HG03521 (cell line): Measurements from ENCODE around the gene TNNC1.

ENCODE experiments used
- ATAC-seq: cut with Tn5 transposase; IDR thresholded peaks from one replicate; pipeline ENCODE4 v1.9.1; 2021; ENCODE audit warnings: mild to moderate bottlenecking, moderate library complexity; ENCODE audit not compliant: unreplicated experiment

Gene TNNC1

DNA sequence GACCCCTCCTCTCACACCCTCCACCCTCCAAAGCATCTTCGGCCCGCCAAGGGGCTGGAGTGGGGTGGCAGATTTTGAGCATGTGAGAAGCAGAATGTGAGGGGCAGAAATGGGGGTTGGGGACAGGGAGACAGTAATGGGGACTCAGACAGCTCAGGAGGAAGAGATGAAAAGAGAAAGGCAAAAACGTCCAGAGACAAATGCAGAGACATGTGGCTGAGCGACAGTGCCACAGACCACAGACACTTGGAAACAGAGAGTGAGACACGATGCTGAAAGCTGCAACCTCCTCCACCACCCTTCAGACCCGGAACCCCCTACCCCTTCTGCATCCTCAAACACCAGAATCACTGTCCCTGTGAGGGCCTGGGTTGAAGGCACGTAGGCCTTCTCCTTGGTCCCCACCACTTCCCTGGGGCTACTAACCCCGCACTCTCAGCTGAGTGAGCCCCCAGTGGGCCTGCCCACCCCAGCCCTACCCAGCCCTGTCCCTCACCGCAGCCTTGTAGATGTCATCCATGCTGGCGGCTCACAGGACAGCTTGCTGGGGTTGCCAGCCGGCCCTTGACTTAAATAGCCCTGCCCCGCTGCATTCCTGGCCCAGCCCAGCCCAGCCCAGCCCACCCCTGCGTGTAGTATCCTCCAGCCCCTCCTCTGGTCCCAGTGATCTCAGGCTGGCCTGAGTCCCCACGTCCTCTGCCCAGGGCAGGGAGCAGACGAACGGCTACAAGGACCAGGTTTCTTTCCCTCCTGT lies at the start of gene TNNC1:
Gene TNNC1 (minus strand): TSS at position 546 of the 754 bp plus-strand sequence. CDS start 26 bp downstream, at position 520.
- no peak for ATAC-seq

DNA sequence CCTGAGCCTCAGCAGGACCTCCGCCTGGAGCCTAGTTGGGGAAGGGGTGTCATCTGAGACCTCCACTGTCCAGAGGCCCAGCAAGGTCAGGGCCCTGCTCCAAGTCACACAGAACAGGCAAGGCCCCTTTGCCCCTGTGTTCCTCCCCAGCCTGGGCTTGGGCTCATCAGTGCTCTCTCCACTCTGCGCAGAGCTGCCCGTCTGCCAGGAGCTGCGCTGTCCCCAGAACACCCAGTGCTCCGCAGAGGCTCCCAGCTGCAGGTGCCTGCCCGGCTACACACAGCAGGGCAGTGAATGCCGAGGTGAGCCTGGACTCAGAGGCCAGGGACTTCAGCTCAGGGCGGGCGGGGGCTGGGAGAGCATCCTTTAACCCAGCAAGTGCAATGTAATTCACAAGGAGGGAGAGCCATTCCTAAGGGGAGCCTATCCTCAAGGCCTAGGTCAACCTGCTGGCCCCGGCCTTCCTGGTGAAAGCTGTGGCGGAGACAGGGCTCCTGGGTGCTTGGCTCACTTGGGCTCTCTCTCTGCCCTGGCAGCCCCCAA lies 49.0 kb upstream of the TNNC1 start:
- no peak for ATAC-seq

DNA sequence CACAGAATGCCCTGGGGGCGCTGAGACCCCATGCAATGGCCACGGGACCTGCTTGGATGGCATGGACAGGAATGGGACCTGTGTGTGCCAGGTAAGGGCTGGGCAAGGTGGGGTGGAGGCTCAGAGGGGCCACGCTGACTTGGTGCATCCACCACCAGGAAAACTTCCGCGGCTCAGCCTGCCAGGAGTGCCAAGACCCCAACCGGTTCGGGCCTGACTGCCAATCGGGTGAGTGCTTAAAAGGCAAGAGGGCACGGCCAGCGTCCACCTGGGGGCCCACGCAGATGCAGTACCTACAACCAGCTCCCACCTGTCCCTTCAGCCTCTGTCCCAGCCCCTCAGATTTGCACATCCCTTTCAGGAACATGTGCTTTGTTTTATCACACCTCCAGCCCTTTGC lies 48.2 kb upstream of the TNNC1 start:
- no peak for ATAC-seq

DNA sequence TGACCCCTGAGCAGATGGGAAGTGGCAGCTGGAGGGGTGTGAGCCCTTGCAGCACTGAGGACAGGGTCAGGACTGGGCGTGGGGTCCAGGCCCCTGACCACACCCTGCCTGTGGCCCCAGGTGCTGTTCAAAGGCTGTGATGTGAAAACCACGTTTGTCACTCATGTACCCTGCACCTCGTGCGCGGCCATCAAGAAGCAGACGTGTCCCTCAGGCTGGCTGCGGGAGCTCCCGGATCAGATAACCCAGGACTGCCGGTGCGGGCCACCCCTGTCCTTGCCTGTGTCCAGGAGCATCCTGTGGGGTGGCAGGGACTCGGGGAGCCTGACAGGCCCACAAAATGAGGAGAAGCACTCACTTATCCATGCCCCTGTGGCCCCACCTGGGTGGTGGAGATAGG lies 47.2 kb upstream of the TNNC1 start:
- ATAC-seq = no peak

DNA sequence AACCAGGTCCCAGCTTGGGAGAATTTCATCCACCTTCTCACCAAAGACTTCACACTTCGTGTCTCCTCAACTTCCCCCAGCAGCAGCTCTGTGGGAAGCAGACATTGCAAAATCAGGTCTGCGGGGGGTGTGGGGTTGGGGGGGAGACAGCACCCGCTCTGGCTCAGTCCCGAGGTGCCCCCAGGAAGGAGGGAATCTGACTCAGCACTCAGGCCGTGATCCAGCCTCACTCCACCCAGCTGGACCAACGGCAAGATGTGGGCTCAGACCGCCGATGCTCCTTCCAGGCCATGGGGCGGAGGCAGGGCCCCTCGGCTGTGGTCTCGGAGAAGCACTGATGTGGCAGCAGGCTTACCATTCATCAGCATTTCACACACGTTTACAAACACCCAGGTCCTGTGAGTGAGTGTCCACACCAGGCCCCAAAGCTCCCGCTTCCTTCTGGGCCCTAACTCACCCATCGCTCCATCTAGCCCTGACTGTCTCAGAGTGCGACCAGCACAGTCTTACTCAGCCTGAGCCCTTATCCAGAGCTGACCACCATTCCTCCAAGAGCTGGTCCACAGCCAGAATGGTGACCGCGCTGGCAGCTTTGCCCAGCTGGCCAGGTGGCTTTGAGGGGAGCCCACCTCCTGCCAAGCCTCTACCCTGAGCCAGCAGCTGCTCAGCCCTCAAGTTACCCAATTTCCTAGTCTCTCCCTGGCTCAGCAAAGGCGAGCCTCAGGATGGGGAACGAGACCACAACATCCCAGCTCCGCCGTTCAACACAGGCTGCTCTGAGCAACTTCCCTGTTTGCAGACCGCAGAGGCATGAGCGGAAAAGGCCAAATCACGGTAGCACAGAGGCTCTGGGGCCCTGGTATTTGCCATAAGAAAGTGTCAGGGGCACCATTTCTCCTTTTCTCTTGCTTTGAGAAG lies 44.6 kb upstream of the TNNC1 start:
- no peak for ATAC-seq

DNA sequence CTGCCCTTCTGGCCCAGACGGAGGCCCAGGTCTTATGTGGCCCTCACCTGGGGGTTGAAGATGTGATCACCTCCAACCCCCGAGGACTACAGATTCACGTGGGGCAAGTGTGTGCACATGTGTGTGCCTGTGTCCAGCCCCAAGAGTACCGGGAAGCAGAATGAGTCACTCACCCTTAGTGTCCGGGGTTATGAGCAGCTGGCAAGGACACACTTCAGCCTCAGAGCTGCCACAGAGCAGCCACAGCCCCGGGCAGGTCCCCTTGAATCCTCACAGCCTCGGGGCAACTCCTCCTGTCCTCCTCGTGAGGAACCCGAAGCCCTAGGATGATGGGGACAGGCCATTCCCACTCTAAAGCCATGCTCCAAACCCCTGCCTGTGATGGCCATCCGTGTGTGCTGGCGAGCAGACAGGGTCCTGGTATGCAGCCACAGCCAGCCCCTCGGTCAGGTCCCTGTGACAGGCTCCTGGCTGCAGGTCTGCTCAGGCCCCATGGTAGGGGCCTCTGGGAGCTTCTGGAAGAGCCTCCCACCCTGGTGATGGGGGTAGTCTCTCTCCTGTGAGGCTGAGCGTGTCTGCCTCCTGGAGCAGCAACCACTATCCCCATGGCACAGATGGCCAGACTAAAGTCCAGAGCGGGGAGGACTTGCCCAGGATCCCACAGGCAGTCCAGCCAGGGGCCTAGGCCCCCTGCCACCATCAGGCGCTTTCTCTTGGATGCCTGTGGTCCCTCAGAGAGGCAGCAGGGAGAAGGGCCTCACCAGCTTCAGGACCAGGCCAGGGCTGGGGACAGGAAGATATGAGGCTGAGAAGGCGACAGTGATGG lies 42.1 kb upstream of the TNNC1 start:
- ATAC-seq = no peak

DNA sequence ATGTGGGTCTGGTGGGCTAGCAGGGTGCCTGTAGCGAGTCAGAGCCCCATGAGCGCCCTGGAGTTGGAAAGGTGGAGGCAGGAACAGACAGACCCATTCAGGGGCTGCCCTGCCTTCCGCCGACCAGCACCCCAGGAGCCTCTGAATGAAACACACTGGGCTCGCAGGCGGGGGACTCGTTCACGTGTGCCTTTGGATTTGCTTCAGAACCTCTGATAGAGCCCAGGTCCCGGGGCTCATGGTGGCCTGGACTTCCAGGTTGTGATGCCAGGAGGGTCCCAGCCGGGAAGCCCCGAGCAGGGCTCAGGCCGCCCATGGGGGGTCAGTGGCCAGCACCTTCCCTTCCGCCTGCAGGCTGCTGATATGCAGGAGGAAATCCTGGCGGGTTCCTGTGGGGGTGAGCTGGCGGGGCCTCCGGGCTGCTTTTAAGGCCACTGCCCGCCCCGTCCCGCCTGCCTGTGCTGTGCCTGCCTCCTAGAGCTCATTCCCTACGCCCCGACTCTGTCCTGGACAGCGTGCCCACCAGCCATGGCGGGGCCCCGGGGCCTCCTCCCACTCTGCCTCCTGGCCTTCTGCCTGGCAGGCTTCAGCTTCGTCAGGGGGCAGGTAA lies 41.1 kb upstream of the TNNC1 start, which contains the start of gene STAB1:
Gene STAB1 (plus strand): TSS at position 453 of the 610 bp plus-strand sequence. CDS start 76 bp downstream, at position 529.
- no peak for ATAC-seq

DNA sequence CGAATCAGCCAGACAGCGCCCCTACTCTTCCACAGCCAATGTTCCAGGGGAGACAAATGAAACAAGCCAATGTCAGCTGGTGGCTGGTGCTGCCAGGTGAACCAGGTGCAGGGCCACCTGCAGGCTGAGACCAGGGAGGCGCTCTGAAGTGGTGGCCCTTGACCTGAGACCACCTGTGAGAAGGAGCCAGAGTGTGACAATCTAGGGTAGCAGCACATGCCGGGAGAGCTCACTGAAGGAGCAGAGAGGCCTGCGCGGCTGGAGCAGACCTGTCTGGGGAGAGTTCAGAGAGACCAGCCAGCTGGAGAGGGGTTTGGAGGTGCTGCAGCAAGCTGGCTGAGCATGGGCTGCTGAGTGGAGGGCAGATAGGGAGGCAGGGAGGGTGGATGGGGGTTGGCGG lies 40.6 kb upstream of the TNNC1 start:
- ATAC-seq = no peak

DNA sequence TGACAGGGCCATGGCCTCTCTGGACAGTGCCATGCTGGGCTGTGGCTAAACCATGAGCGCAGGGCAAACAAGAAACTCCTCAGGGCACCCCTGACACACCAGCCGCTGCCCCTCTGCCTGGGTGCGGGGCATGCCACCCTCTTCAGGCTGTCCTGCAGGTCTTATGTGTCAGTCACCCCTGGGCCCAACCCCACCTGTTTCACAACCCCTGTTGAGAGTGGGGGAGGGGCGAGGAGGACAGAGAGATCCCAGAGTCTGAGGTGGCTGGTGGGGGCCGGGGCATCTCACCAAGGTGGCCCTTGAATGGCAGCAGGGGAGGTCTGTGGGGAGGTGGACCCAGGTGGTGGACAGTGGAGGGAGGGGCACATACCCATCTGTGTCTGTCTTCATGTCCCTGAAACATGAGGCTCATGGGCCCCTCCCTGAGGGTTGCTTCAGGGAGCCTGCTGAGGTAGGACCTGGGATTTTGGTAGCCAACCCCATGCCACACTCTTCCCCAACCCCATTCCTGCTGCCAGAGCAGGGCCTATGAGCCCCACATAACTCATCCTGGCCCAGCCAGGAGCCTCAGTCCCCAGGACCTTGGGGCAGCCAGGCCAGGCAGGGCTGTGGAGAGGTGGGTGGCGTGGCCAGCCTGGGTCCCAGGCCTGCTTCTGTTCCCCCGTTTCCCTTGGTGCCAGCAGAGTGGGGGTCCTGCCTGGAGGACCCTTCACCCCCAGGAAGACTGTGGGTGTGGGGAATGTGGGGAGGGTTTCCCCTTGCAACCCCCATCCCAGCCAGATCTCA lies 39.6 kb upstream of the TNNC1 start:
- ATAC-seq = no peak

DNA sequence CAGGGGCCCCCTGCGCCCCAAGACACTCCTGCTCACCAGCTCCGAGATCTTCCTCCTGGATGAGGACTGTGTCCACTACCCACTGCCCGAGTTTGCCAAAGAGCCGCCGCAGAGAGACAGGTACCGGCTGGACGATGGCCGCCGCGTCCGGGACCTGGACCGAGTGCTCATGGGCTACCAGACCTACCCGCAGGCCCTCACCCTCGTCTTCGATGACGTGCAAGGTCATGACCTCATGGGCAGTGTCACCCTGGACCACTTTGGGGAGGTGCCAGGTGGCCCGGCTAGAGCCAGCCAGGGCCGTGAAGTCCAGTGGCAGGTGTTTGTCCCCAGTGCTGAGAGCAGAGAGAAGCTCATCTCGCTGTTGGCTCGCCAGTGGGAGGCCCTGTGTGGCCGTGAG lies 38.2 kb upstream of the TNNC1 start:
- no peak for ATAC-seq

DNA sequence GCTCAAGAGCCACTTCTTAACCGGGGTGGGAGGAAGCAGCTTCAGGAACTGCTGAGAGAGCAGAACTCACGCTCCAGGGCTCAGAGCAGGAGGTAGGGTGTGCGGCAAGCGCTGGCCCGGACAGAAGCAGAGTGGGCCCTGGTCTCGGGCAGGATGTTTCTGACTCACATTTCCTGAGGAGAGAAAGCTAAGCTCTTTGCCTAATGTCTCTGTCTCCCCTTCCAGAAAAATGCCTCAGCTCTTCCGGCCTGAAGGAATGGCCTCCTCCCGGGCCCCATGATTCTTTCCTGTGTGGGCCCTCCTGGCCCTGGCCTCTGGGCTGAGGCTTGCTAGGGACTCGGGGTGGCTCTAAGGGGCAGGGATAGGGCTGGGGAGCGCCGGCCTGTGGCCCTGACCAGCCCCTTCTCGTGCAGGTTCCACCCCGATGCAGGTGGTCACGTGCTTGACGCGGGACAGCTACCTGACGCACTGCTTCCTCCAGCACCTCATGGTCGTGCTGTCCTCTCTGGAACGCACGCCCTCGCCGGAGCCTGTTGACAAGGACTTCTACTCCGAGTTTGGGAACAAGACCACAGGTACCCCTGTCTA lies 37.2 kb upstream of the TNNC1 start:
- ATAC-seq = no peak

DNA sequence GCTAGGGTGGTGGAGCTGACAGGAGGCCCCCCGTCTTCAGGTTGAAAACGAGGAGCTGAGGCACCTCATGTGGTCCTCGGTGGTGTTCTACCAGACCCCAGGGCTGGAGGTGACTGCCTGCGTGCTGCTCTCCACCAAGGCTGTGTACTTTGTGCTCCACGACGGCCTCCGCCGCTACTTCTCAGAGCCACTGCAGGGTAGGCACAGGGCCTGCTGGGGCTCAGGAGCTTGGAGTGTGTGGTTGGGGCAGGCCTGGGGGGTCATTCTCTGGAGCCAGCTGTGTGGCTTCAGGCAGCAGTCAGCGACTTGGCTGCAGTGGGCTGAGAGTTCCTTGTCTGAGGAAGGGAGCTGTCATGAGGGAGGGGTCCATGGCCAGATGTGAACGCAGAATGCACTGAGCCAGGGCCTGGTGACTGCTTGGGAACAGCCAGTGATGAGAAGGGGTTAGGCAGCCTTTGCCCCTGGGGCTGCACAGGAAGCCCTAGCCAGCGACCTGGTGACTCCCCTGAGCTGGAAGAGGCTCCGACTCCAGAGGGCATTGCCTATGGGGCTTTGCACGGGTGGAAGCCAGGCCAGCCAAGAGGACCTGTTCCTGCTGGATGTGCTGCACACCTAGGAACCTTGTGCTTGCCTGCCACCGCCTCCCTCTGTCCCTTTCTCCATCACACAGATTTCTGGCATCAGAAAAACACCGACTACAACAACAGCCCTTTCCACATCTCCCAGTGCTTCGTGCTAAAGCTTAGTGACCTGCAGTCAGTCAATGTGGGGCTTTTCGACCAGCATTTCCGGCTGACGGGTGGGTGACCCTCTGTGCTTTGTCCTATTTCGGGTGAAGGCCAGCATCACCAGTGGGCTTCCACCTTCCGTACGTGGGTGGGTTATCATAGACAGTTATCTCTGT lies 36.4 kb upstream of the TNNC1 start:
- no peak for ATAC-seq

DNA sequence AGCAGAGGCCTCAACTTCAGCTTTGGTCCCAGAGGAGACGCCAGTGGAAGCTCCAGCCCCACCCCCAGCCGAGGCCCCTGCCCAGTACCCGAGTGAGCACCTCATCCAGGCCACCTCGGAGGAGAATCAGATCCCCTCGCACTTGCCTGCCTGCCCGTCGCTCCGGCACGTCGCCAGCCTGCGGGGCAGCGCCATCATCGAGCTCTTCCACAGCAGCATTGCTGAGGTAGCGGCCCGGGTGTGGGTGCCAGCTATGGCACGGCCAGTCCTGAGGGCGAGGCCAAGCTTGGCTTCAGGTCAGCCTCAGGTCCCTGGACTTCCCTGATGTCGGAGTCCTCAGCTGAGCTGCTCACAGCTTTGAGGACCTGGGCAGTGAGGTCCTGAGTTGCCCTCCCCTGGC lies 35.6 kb upstream of the TNNC1 start:
- ATAC-seq = no peak

DNA sequence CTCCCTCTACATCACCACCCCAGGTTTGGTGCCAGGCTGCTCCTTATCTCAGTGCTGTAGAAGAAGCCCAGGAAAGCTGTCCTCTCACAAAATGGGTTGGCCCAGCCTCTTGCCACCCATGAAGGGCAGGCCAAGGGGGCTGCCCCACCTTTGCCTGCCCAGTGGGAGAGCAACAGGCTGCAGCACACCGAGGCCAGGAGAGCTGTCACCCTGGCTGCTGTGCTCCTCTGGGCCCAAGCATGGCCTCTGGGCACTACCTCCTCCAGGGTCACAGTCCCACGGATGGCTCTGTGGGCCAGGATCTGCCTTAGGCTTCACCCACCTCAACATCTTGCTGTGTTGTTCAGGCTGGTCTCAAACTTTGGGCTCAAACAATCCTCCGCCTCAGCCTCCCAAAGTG lies 34.9 kb upstream of the TNNC1 start:
- ATAC-seq = no peak

DNA sequence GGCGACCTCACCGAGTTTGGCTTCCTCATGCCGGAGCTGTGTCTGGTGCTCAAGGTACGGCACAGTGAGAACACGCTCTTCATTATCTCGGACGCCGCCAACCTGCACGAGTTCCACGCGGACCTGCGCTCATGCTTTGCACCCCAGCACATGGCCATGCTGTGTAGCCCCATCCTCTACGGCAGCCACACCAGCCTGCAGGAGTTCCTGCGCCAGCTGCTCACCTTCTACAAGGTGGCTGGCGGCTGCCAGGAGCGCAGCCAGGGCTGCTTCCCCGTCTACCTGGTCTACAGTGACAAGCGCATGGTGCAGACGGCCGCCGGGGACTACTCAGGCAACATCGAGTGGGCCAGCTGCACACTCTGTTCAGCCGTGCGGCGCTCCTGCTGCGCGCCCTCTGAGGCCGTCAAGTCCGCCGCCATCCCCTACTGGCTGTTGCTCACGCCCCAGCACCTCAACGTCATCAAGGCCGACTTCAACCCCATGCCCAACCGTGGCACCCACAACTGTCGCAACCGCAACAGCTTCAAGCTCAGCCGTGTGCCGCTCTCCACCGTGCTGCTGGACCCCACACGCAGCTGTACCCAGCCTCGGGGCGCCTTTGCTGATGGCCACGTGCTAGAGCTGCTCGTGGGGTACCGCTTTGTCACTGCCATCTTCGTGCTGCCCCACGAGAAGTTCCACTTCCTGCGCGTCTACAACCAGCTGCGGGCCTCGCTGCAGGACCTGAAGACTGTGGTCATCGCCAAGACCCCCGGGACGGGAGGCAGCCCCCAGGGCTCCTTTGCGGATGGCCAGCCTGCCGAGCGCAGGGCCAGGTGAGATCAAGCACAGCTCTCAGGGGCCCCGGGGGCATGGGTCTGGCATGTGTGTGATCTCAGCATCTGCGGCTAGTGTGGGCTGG lies 34.2 kb upstream of the TNNC1 start:
- ATAC-seq = no peak

DNA sequence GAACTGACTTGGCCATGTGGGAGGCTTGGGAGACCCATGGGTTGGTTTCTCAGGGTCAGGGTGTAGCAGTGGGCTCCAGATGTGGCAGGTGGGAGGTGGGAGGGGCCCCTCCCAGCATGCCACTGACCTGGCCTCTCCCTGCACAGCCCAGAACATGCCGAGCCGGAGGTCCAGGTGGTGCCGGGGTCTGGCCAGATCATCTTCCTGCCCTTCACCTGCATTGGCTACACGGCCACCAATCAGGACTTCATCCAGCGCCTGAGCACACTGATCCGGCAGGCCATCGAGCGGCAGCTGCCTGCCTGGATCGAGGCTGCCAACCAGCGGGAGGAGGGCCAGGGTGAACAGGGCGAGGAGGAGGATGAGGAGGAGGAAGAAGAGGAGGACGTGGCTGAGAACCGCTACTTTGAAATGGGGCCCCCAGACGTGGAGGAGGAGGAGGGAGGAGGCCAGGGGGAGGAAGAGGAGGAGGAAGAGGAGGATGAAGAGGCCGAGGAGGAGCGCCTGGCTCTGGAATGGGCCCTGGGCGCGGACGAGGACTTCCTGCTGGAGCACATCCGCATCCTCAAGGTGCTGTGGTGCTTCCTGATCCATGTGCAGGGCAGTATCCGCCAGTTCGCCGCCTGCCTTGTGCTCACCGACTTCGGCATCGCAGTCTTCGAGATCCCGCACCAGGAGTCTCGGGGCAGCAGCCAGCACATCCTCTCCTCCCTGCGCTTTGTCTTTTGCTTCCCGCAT lies 33.4 kb upstream of the TNNC1 start:
- ATAC-seq = no peak
